ENCODE results near the gene ARSB.

Gene ARSB

GRCh38 chr5:79023947-79024346, 38.8 kb upstream of the ARSB start:
- no peak overlapping the region for H3K4me3 ChIP-seq
- TF ChIP-seq CTCF (IDR thresholded peaks at IDR 0.05), result no peak
- DNase-seq (ENCODE audit: low spot score), result no peak
- no peak overlapping the region for H3K27ac ChIP-seq

DNA sequence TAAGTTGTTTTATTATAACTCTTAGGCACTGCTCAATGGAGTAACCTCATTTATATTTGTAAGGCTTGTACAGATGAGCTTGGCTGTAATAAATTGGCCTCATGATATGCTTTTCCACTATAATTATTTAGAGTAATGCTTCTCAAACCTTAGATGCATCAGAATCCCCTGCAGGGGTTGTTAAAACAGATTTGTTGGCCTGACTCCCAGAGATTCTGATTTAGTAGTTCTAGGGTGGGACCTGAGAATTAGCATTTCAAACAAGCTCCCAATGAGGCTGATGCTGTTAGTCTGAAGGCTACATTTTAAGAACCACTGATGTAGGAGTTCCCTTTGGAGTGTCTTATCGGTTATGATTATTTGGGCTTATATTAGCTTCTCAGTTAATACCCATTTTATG, 38.2 kb upstream of the ARSB start:
- no peak overlapping the region for H3K4me3 ChIP-seq
- no peak for TF ChIP-seq CTCF (IDR thresholded peaks at IDR 0.05)
- DNase-seq (ENCODE audit: low spot score), result no peak
- no peak overlapping the region for H3K27ac ChIP-seq

DNA sequence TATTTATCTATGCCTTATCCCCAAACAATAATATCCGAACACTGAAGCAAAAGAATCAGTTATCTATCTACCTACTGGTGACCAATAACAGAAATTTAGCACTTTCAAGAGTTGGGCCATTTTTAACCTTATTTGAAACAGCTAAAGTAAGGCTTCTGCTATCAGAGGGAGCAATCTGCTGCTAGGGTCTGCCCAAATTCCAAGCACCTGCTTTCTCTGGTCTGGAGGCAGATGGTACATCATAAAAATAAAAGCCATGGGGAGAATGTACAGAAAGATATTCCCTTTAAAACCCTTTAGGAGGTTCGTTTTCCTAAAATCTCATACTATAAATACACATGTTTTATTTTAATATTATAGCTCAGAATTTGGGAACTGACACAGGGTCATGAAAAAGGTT, 37.7 kb upstream of the ARSB start:
- Histone ChIP-seq H3K27ac (no peak overlapping the region), H3K4me3 (no peak overlapping the region)
- TF ChIP-seq CTCF (IDR thresholded peaks at IDR 0.05), result no peak
- DNase-seq (ENCODE audit: low spot score), result no peak

- no peak overlapping the region for H3K4me3 ChIP-seq
- TF ChIP-seq CTCF (IDR thresholded peaks at IDR 0.05), result no peak
- H3K27ac ChIP-seq, result no peak overlapping the region
- no peak for DNase-seq (ENCODE audit: low spot score)
These were observed 36.6 kb upstream of the ARSB start for GRCh38 chr5:79021753-79022152.

DNA sequence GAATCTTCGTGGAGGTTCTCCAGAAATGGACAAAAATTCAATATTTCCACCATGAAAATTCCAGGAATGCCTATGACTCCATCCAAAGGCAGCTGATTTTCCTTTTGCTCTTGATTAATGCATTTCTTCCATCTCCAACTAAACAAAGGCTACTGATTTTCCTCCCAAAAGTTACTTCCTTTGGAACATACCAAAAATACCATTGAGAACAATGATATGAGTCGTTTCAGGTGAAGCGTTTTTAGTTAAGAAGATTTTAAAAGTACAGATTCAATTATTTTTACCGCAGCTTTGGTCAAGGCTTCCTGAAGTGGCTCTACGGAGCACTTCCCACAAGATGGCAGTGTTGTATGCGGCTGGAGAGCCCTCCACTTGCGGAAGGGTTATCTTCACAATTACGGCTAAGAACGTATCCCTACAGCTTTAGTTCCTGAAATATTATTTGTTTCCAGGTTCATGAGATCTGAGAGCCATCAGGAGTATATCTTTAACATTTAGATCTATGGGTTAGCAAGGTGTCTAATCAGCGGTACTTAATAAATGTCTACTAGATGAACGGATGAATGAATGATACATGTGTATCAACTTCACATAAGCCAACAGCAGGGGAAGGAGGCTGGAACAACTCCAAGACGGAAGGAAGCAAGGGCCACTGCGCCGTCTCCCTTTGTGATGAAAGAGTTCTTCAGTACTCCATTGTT, 35.9 kb upstream of the ARSB start:
- DNase-seq (ENCODE audit: low spot score), result no peak
- peak; percentile 62 for TF ChIP-seq CTCF (IDR thresholded peaks at IDR 0.05)
- Histone ChIP-seq H3K27ac (no peak overlapping the region), H3K4me3 (peak overlapping the region; percentile 46)

DNA sequence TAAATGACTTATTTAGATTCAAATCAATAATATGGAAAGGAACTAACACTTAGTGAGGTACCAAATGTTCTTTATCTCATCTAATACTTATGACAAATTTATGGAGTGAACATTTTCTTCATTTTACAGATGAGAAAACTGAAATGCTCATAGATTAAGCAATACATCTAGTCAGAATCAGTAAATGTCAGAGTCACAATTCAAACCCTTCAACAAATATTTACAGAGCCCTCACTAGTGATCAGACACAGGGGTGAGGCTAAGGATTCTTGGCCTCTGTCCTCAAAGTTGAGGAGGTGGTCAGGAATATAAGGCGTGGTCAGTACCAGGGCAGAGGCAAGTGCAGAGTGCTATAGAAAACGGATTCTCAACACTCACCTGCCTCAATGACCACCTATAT, 29.5 kb upstream of the ARSB start:
- no peak for TF ChIP-seq CTCF (IDR thresholded peaks at IDR 0.05)
- Histone ChIP-seq H3K4me3 (no peak overlapping the region), H3K27ac (no peak overlapping the region)
- no peak for DNase-seq (ENCODE audit: low spot score)

DNA sequence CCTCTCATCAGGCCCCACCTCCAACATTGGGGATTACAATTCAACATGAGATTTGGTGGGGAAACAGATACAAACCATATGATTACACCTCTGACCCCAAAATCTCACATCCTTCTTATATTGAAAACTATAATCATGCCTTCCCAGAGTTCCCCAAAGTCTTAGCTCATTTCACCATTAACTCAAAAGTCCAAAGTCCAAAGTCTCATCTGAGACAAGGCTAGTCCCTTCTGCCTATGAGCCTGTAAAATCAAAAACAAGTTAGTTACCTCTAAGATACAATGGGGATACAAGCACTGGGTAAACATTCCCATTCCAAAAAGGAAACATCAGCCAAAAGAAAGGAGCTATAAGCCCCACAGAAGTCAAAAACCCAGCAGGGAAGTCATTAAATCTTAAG, 26.8 kb upstream of the ARSB start:
- H3K4me3 ChIP-seq, result no peak overlapping the region
- TF ChIP-seq CTCF (IDR thresholded peaks at IDR 0.05), result no peak
- no peak for DNase-seq (ENCODE audit: low spot score)
- no peak overlapping the region for H3K27ac ChIP-seq
